Activated CD4-positive, alpha-beta T cell treated with anti-CD3 and anti-CD28 coated beads, Interleukin-2, amount 50 U/mL, for 16 hours (primary cell): Measurements from ENCODE around the gene MBD3L5.
"Not testable (repeated sequence)": the region's sequence is repeated elsewhere in the genome, so short reads cannot be mapped to it uniquely, and the experiment has no call there.

Experiments used
- DNase-seq: peaks from one replicate; pipeline ENCODE4 v3.0.0-alpha.2; 2020

MBD3L5 gene

GRCh38 chr19:7054635-7055368, 24.4 kb downstream of the MBD3L5 start:
- not testable (repeated sequence) for DNase-seq

GRCh38 chr19:7055679-7056078, 25.3 kb downstream of the MBD3L5 start:
- DNase-seq: not testable (repeated sequence)

- DNase-seq: not testable (repeated sequence)
These were observed 26.0 kb downstream of the MBD3L5 start for GRCh38 chr19:7056371-7056770.

- not testable (repeated sequence) for DNase-seq
These were observed 28.2 kb downstream of the MBD3L5 start, which contains the start of gene MBD3L3 for GRCh38 chr19:7058576-7058975. MBD3L3 (minus strand) TSS chr19:7058676; CDS start chr19:7058605, 71 bp downstream.

GRCh38 chr19:7059977-7060376, 29.6 kb downstream of the MBD3L5 start:
- DNase-seq: not testable (repeated sequence)

- no peak for DNase-seq
These were observed 33.0 kb downstream of the MBD3L5 start for GRCh38 chr19:7063339-7063738.

GRCh38 chr19:7063764-7064418, 33.5 kb downstream of the MBD3L5 start:
- no peak for DNase-seq

- not testable (repeated sequence) for DNase-seq
These were observed 36.7 kb downstream of the MBD3L5 start for GRCh38 chr19:7067122-7067521.

- no peak for DNase-seq
These were observed 37.3 kb downstream of the MBD3L5 start for GRCh38 chr19:7067716-7068115.

- no peak for DNase-seq
These were observed 38.2 kb downstream of the MBD3L5 start for GRCh38 chr19:7068599-7068998.

GRCh38 chr19:7069042-7069903, 38.9 kb downstream of the MBD3L5 start, which contains the start of gene ZNF557:
ZNF557 (plus strand) TSS chr19:7069703; CDS start chr19:7075075, 5,372 bp downstream.
- peak; percentile 99 for DNase-seq

GRCh38 chr19:7069904-7070226, 39.5 kb downstream of the MBD3L5 start:
- no peak for DNase-seq

- no peak for DNase-seq
These were observed 42.2 kb downstream of the MBD3L5 start for GRCh38 chr19:7072541-7072940.

GRCh38 chr19:7074705-7075282, 44.4 kb downstream of the MBD3L5 start:
- DNase-seq: no peak

GRCh38 chr19:7076151-7076550, 45.8 kb downstream of the MBD3L5 start:
- no peak for DNase-seq

GRCh38 chr19:7078008-7078407, 47.6 kb downstream of the MBD3L5 start:
- DNase-seq: no peak
